Heart left ventricle (tissue), 13 donors: ENCODE measurements around the gene KRTAP5-1.
"Not testable (repeated sequence)": the region's sequence is repeated elsewhere in the genome, so short reads cannot be mapped to it uniquely, and the experiment has no call there.

Experiments
- POLR2A ChIP-seq, 2 donors: fragments of 450-650 bp; IDR thresholded peaks; one replicate each; pipeline ENCODE4 v1.6.1; 2017; ENCODE audit warnings: antibody characterized with exemption in 2 of 2, mild to moderate bottlenecking in 2 of 2, moderate library complexity in 2 of 2
- TF ChIP-seq, protein P1 (sequence below), 12 donors: fragments of 200-600 bp; sonication (generic) in 4 of 12; IDR thresholded peaks; one replicate each; pipeline versions ENCODE4 v1.5.0 to v1.8.0; 2018 to 2022; ENCODE audit warnings: antibody characterized with exemption in 12 of 12, mild to moderate bottlenecking in 5 of 12
- donor health status: ischemic (EF 13 %, LVEDD 7.1; RV severe dilation, severe dysfunction).
- donor health status: DM: no; HTN: yes; CAD: no.
- donor health status: DM: no; HTN: no; CAD: no.
- donor health status: ischemic (EF 25% LVEDD 6.9; RV normal size, moderate dysfunction).
- donor health status: ischemic (EF 25% LVEDD 5.7; RV mildly dilated, moderate dysfunction).
- donor health status: ischemic (EF 35%, LVEDD 5.7; RV mildly dilated, moderate dysfunction).
- donor health status: nonischemic (EF 11% LVEDD 7.7; RV severe dilation, severe dysfunction).
- donor health status: DM: yes; HTN: yes; CAD: no.
- donor health status: PGD.
- donor health status: ischemic (EF 29% LVEDD 5.4; RV normal size, mild dysfunction).
- donor health status: nonischemic (EF 23%, LVEDD 6.1; RV moderate dilation, normal function).

- TF ChIP-seq, protein P1, sequence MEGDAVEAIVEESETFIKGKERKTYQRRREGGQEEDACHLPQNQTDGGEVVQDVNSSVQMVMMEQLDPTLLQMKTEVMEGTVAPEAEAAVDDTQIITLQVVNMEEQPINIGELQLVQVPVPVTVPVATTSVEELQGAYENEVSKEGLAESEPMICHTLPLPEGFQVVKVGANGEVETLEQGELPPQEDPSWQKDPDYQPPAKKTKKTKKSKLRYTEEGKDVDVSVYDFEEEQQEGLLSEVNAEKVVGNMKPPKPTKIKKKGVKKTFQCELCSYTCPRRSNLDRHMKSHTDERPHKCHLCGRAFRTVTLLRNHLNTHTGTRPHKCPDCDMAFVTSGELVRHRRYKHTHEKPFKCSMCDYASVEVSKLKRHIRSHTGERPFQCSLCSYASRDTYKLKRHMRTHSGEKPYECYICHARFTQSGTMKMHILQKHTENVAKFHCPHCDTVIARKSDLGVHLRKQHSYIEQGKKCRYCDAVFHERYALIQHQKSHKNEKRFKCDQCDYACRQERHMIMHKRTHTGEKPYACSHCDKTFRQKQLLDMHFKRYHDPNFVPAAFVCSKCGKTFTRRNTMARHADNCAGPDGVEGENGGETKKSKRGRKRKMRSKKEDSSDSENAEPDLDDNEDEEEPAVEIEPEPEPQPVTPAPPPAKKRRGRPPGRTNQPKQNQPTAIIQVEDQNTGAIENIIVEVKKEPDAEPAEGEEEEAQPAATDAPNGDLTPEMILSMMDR (IDR thresholded peaks at IDR 0.05): not testable (repeated sequence)
- TF ChIP-seq POLR2A (IDR thresholded peaks at IDR 0.05): not testable (repeated sequence)
Observed at GRCh38 chr11:1584661-1585370, at the start of gene KRTAP5-1.
